H54 (cell line): Measurements from ENCODE around the gene FAAP100.

Experiments
- DNase-seq: peaks from one replicate; pipeline ENCODE4 v3.0.0; 2011; ENCODE audit warnings: low spot score, mixed read lengths; ENCODE audit not compliant: insufficient read length
- FAIRE-seq: peaks from 3 replicates; lab custom pipeline; 2011; peaks lifted over from hg19 to GRCh38; lab: Jason Lieb, UNC
- POLR2A ChIP-seq: IDR thresholded peaks from 2 replicates; pipeline ENCODE4 v1.6.1; 2011; ENCODE audit warnings: low read depth, mild to moderate bottlenecking, low read length

The FAAP100 gene

GRCh38 chr17:81542431-81543338 lies 9.5 kb downstream of the FAAP100 start:
- FAIRE-seq (no peak), DNase-seq (no peak)
- TF ChIP-seq POLR2A = no peak

GRCh38 chr17:81541123-81541522 lies 11.0 kb downstream of the FAAP100 start:
- FAIRE-seq (no peak), DNase-seq (no peak)
- TF ChIP-seq POLR2A = no peak

- no peak for TF ChIP-seq POLR2A
- no peak for FAIRE-seq
- DNase-seq = no peak
Observed at GRCh38 chr17:81540676-81541027, 11.5 kb downstream of the FAAP100 start.

GRCh38 chr17:81539961-81540675 lies 12.0 kb downstream of the FAAP100 start:
- FAIRE-seq = no peak
- TF ChIP-seq POLR2A = no peak
- DNase-seq = no peak

DNA sequence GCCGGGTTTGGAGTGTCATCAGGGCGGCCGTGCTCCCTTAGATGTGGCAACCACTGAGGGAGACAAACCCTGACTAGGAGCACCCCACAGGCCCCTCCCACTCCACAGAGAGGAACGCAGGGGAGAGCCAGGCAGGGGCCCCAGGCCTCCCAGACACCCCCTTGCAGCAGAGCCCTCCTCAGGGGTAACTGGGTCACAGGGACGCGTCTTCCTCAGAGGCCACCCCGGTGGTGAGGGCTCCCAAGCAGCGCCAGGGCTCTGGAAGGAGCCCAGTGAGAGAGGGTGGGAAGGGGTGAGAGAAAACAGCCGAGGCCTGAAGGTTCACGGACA lies 12.6 kb downstream of the FAAP100 start:
- DNase-seq (no peak), FAIRE-seq (no peak)
- TF ChIP-seq POLR2A = no peak

- FAIRE-seq (no peak), DNase-seq (no peak)
- no peak for TF ChIP-seq POLR2A
Observed at GRCh38 chr17:81538651-81539570, 13.2 kb downstream of the FAAP100 start.

- no peak for DNase-seq
- TF ChIP-seq POLR2A = no peak
- no peak for FAIRE-seq
Observed at GRCh38 chr17:81537856-81538555, 14.1 kb downstream of the FAAP100 start.

DNA sequence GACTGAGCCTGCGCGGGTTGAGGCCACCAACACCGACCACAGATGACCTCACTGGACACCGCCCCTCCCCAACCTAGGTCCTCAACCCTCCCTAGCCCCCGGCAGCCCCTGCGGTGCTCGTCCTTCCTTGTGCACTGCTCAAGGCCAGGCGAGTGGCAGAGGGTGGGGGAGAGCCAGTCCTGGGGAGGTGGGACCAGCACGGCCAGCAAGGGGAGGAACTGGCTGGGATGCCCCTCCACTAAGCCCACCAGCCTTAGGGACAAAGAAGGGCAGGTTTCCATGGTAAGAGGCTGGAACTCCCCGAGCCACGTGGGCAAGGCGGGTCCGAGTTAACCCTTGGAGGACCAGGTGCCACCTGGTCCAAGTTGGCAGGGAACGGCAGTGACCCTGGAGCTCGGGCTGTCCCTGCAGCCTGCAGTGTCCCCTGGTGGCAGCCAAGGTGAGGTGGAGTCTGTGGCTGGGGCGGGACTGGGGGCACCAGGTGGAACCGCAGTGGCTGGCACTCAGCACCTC lies 14.8 kb downstream of the FAAP100 start:
- TF ChIP-seq POLR2A = no peak
- FAIRE-seq = no peak

DNA sequence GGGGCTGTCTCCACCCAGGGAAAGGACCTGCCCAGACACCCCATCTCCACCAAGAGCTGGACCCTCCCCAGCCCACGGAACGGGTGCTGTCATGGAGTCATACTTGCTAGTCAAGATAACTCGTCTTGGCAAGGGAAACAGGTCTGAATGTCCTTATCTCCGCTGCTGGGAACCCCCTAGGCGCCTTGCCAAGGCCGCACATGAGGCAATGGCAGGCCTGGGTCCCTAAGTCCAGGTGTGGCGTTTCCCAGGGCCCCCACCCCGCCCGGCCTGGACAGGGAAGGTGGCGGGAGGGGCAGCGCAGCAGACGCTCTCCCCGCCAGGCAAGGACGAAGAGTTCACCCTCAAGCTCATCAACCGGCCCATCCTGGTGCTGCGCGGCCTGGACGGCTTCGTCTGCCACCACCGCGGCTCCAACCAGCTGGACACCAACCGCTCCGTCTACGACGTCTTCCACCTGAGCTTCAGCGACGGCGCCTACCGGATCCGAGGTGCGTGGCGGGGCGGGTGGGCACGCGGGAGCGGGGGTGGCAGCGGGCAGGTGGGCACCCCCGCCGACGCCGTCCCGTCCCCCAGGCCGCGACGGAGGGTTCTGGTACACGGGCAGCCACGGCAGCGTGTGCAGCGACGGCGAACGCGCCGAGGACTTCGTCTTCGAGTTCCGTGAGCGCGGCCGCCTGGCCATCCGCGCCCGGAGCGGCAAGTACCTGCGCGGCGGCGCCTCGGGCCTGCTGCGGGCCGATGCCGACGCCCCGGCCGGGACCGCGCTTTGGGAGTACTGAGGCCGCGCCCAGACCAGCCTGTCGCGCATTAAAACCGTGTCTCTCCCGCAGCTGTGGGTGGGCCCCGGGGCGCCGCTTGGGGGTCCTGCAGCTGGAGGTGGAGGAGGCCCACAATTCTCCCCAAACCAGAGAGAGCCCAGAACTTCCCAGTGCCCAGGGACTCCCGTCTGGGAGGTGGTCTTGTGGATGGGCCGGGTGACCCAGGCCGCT lies 15.6 kb downstream of the FAAP100 start:
- TF ChIP-seq POLR2A = no peak
- DNase-seq (no peak), FAIRE-seq (no peak)

More for the DNA sequence above, 14.8 kb downstream of the FAAP100 start:
- no peak for DNase-seq

- FAIRE-seq (no peak), DNase-seq (no peak)
- no peak for TF ChIP-seq POLR2A
Observed at GRCh38 chr17:81535480-81536298, 16.5 kb downstream of the FAAP100 start.

GRCh38 chr17:81535007-81535328 lies 17.2 kb downstream of the FAAP100 start:
- TF ChIP-seq POLR2A = no peak
- DNase-seq (no peak), FAIRE-seq (no peak)
